Thoracic aorta (tissue), 2 donors: Measurements from ENCODE around the gene AXIN1. TPM values are rescaled to one million over a fixed set of nuclear protein-coding genes. Genes with fewer than 3 reads are reported as not detected.

ENCODE experiments used
- ATAC-seq: fragments of 150-250 bp; one replicate; pipeline ENCODE4 v1.8.0; 2017; ENCODE audit warnings: low read depth; ENCODE audit not compliant: insufficient number of reproducible peaks, low FRiP score
- DNase-seq: peaks from one replicate; pipeline ENCODE4 v3.0.0-alpha.2; 2020; ENCODE audit warnings: low spot score
- H3K27ac ChIP-seq, 2 donors: fragments of 200-600 bp; sonication (generic); 1 replicate in 1 of 2; 2 replicates in 1 of 2; pipeline ENCODE4 v1.5.1; 2016; ENCODE audit warnings: mild to moderate bottlenecking in 2 of 2, moderate library complexity in 2 of 2
- H3K27me3 ChIP-seq: fragments of 200-600 bp; sonication (generic); replicated peaks from 2 replicates; pipeline ENCODE4 v1.6.0; 2016; ENCODE audit warnings: mild to moderate bottlenecking; ENCODE audit not compliant: insufficient read depth
- H3K36me3 ChIP-seq: fragments of 200-600 bp; sonication (generic); one replicate; pipeline ENCODE4 v1.5.1; 2016
- H3K4me1 ChIP-seq, 2 donors: fragments of 200-600 bp; sonication (generic); 1 replicate in 1 of 2; 2 replicates in 1 of 2; pipeline versions ENCODE4 v1.5.1 to v1.6.0; 2016; ENCODE audit warnings: low read depth in 2 of 2, mild to moderate bottlenecking in 1 of 2; ENCODE audit not compliant: control insufficient read depth in 1 of 2
- H3K4me3 ChIP-seq: fragments of 200-600 bp; sonication (generic); 2 replicates; pipeline ENCODE4 v1.5.1; 2016; ENCODE audit warnings: mild to moderate bottlenecking
- H3K9me3 ChIP-seq: fragments of 200-600 bp; sonication (generic); 2 replicates; pipeline ENCODE4 v1.5.1; 2016
- total RNA-seq, 2 donors: library from RNA; depleted of rRNA; stranded (reverse); fragments of >200 nt; gene quantifications; one replicate each; pipeline versions ENCODE4 v1.1.0 to v1.2.3, GENCODE V29; 2016
- TF ChIP-seq, protein P1 (sequence below): fragments of 200-600 bp; sonication (generic); IDR thresholded peaks from one replicate; pipeline ENCODE4 v1.5.1; 2019; ENCODE audit warnings: antibody characterized with exemption

AXIN1 gene
- total RNA-seq, 2 donors from 2014 or later = 20.0 to 27.2 TPM

DNA sequence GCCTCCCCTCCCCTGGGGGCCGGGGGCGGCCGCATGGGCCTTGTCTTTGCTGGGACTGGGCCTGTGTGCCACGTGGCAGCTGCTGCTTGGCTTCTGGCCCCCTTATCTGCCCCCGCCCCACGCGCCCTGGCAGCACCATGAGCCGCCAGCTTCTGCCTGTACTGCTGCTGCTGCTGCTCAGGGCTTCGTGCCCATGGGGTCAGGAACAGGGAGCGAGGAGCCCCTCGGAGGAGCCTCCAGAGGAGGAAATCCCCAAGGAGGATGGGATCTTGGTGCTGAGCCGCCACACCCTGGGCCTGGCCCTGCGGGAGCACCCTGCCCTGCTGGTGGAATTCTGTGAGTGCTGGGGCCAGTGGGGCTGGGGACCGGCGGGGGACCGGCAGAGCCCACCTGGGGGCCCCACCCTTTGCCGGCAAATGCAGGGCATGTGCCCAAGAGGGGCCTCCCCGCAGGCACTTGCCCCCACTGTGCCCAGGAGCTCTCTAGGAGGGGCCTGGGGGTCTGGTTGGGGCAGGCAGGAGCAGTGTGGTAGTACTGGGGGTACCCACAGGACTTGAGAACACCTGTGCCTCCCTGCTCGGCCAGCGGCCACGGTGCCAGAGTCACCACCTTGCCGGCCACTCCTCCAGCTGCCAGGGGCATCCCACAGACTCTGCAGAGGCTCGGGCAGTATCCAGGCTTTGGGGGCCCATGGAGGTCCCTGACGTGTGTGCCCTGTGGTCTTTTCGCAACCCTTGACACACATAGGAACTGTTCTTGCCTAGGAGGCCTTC lies 69.3 kb downstream of the AXIN1 start, which contains the start of gene PDIA2:
PDIA2 (plus strand) TSS at position 132 of the 773 bp plus-strand sequence; CDS start at position 138, 6 bp downstream.
- TF ChIP-seq, protein P1, sequence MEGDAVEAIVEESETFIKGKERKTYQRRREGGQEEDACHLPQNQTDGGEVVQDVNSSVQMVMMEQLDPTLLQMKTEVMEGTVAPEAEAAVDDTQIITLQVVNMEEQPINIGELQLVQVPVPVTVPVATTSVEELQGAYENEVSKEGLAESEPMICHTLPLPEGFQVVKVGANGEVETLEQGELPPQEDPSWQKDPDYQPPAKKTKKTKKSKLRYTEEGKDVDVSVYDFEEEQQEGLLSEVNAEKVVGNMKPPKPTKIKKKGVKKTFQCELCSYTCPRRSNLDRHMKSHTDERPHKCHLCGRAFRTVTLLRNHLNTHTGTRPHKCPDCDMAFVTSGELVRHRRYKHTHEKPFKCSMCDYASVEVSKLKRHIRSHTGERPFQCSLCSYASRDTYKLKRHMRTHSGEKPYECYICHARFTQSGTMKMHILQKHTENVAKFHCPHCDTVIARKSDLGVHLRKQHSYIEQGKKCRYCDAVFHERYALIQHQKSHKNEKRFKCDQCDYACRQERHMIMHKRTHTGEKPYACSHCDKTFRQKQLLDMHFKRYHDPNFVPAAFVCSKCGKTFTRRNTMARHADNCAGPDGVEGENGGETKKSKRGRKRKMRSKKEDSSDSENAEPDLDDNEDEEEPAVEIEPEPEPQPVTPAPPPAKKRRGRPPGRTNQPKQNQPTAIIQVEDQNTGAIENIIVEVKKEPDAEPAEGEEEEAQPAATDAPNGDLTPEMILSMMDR = no peak
- H3K27ac ChIP-seq = no peak within 1 kb of the TSS
- H3K4me3 ChIP-seq = no peak within 1 kb of the TSS
- DNase-seq (no peak), ATAC-seq (no peak)
- no peaks in the 10 kb centered on the region for H3K9me3 ChIP-seq
- no peaks in the 10 kb centered on the region for H3K27me3 ChIP-seq
- peaks cover 3% of the 10 kb centered on the region for H3K36me3 ChIP-seq
- peaks cover 0 to 10% of the 10 kb centered on the region in 2 donors for H3K4me1 ChIP-seq

DNA sequence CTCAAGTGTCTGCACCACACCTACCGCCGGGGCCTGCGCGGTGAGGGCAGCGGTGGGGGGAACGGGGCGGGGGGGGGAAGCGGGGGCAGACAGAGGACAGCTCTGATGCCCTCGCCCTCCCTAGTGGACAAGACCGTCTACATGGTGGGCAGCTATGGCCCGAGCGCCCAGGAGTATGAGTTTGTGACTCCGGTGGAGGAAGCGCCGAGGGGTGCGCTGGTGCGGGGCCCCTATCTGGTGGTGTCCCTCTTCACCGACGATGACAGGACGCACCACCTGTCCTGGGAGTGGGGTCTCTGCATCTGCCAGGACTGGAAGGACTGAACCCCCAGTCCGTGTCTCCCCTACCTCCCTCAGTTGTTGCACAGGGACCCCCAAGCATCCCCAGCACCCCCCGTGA lies 70.0 kb downstream of the AXIN1 start:
- TF ChIP-seq, protein P1 = no peak
- Histone ChIP-seq H3K36me3 (no peaks in the 10 kb centered on the region), H3K27ac (no peak overlapping the region), H3K27me3 (no peaks in the 10 kb centered on the region), H3K4me3 (no peak overlapping the region), H3K4me1 (peaks cover 0 to 10% of the 10 kb centered on the region in 2 donors), H3K9me3 (no peaks in the 10 kb centered on the region)
- DNase-seq (no peak), ATAC-seq (no peak)

DNA sequence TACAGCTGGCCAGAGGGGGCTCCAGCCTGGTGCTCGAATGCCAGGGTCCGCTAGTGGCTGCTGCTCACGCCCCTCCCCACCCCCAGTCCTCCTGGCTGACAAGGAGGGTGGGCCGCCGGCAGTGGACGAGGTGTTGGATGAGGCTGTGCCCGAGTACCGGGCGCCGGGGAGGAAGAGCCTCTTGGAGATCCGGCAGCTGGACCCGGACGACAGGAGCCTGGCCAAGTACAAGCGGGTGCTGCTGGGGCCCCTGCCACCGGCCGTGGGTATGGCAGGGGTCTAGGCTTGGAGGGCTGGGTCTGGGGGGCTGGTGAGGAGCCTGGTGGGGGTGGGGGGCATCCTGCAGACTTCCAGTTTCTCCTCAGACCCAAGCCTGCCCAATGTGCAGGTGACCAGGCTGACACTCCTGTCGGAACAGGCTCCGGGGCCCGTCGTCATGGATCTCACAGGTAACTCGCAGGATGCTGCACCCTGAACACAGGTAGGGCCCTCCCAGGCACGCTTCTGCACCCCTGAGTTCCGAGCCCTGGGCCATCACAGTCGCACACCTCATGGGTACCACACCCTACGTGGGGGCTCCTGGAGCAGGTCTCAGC lies 70.8 kb downstream of the AXIN1 start:
- Histone ChIP-seq H3K4me3 (no peak overlapping the region), H3K27me3 (no peaks in the 10 kb centered on the region), H3K9me3 (no peaks in the 10 kb centered on the region), H3K4me1 (peaks cover 0 to 10% of the 10 kb centered on the region in 2 donors), H3K27ac (no peak overlapping the region), H3K36me3 (no peaks in the 10 kb centered on the region)
- DNase-seq = no peak
- TF ChIP-seq, protein P1 = no peak
- no peak for ATAC-seq

DNA sequence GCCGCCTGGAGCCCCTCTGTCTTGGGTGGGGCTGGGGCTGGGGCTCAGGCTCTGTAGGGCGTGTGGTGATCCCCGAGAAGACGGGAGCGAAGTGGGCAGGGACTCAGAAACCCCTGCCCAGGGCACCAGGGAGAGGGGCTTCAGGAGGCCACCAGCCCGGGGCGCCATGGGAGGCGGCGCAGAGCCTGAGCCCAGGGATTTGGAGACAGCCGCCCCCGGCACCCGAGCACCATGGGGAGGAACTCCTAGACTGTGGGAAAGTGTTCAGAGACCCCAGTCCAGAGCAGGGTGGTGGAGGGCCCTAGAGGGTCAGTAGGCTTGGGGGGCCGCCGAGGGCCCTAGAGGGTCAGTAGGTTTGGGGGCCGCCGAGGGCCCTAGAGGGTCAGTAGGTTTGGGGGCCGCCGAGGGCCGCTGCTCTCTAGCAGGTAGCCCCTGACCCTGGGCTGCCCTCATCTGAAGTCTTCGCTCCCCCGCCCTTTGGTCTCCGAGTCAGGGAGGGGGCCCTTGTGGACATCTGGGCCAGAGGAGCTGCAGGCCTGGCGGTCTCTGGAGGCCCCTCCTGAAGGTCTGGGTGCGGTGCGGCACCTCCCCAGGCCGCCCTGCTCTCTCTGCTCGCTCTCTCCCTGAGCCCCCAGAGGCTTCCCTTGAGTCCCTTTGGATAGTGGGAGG lies 71.4 kb downstream of the AXIN1 start:
- Histone ChIP-seq H3K4me3 (peak overlapping the region; percentile 52), H3K4me1 (peaks cover 0 to 10% of the 10 kb centered on the region in 2 donors), H3K27me3 (no peaks in the 10 kb centered on the region), H3K36me3 (no peaks in the 10 kb centered on the region), H3K9me3 (no peaks in the 10 kb centered on the region), H3K27ac (no peak overlapping the region)
- TF ChIP-seq, protein P1 = no peak
- DNase-seq (no peak), ATAC-seq (no peak)

DNA sequence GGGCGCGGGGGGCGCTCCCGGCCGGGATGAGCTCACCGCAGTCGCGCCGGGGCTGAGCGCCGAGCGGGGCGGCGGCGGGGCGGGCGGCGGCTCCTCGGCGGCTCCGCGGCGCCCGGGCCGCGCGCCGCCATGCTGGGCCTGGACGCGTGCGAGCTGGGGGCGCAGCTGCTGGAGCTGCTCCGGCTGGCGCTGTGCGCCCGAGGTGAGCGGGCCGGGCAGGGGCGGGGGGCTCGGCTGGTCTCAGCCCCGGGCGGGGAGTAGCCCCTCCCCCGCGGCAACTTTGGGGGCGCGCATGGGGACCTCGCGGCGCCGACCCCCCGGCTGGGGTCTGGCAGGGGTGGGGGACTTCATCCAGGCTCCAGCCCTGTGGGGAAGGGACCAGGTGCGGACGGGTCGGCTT lies 72.0 kb downstream of the AXIN1 start, which contains the start of gene ARHGDIG:
ARHGDIG (plus strand) TSS at position 40 of the 400 bp plus-strand sequence; CDS start at position 130, 90 bp downstream.
- H3K9me3 ChIP-seq = no peaks in the 10 kb centered on the region
- no peaks in the 10 kb centered on the region for H3K36me3 ChIP-seq
- peaks cover 0 to 10% of the 10 kb centered on the region in 2 donors for H3K4me1 ChIP-seq
- ATAC-seq (no peak), DNase-seq (no peak)
- H3K27me3 ChIP-seq = no peaks in the 10 kb centered on the region
- no peak within 1 kb of the TSS for H3K27ac ChIP-seq
- peak within 1 kb of the TSS; percentile 52 for H3K4me3 ChIP-seq
- TF ChIP-seq, protein P1 = no peak
